GM18870 (cell line): ENCODE data around the gene DMRT1.
A peak's percentile ranks its signal among the peaks of the same experiment; 100 is the strongest.
"Not testable (repeated sequence)": the region's sequence is repeated elsewhere in the genome, so short reads cannot be mapped to it uniquely, and the experiment has no call there.

Experiments
- ATAC-seq: cut with Tn5 transposase; IDR thresholded peaks from one replicate; pipeline ENCODE4 v1.9.1; 2021; ENCODE audit warnings: moderate library complexity; ENCODE audit not compliant: unreplicated experiment

Gene DMRT1

GRCh38 chr9:859251-859650 lies 17.8 kb downstream of the DMRT1 start:
- ATAC-seq = peak; percentile 98

GRCh38 chr9:860706-861105 lies 19.2 kb downstream of the DMRT1 start:
- no peak for ATAC-seq

- not testable (repeated sequence) for ATAC-seq
Observed at GRCh38 chr9:861525-861924, 20.0 kb downstream of the DMRT1 start.

- ATAC-seq = no peak
Observed at GRCh38 chr9:875119-875962, 33.8 kb downstream of the DMRT1 start.

GRCh38 chr9:876425-876824 lies 34.9 kb downstream of the DMRT1 start:
- no peak for ATAC-seq

- no peak for ATAC-seq
Observed at GRCh38 chr9:878239-878638, 36.7 kb downstream of the DMRT1 start.

- no peak for ATAC-seq
Observed at GRCh38 chr9:880725-881124, 39.2 kb downstream of the DMRT1 start.

GRCh38 chr9:882416-882924 lies 41.0 kb downstream of the DMRT1 start:
- ATAC-seq = no peak

- ATAC-seq = no peak
Observed at GRCh38 chr9:883011-883410, 41.5 kb downstream of the DMRT1 start.

- ATAC-seq = no peak
Observed at GRCh38 chr9:886886-887285, 45.4 kb downstream of the DMRT1 start.

- no peak for ATAC-seq
Observed at GRCh38 chr9:892123-892522, 50.6 kb downstream of the DMRT1 start.

GRCh38 chr9:893115-893514 lies 51.6 kb downstream of the DMRT1 start:
- ATAC-seq = no peak

- ATAC-seq = peak; percentile 99
Observed at GRCh38 chr9:893843-894420, 52.4 kb downstream of the DMRT1 start.

GRCh38 chr9:899440-900184 lies 58.1 kb downstream of the DMRT1 start:
- no peak for ATAC-seq

- no peak for ATAC-seq
Observed at GRCh38 chr9:903886-904285, 62.4 kb downstream of the DMRT1 start.

- ATAC-seq = no peak
Observed at GRCh38 chr9:905906-906305, 64.4 kb downstream of the DMRT1 start.

- ATAC-seq = no peak
Observed at GRCh38 chr9:908536-909205, 67.2 kb downstream of the DMRT1 start.

- ATAC-seq = no peak
Observed at GRCh38 chr9:911005-911404, 69.5 kb downstream of the DMRT1 start.

- no peak for ATAC-seq
Observed at GRCh38 chr9:912776-913175, 71.3 kb downstream of the DMRT1 start.

GRCh38 chr9:913526-913925 lies 72.0 kb downstream of the DMRT1 start:
- not testable (repeated sequence) for ATAC-seq

GRCh38 chr9:917730-918129 lies 76.2 kb downstream of the DMRT1 start:
- ATAC-seq = no peak
